ENCODE results near the gene CCR5.

CCR5 gene

DNA sequence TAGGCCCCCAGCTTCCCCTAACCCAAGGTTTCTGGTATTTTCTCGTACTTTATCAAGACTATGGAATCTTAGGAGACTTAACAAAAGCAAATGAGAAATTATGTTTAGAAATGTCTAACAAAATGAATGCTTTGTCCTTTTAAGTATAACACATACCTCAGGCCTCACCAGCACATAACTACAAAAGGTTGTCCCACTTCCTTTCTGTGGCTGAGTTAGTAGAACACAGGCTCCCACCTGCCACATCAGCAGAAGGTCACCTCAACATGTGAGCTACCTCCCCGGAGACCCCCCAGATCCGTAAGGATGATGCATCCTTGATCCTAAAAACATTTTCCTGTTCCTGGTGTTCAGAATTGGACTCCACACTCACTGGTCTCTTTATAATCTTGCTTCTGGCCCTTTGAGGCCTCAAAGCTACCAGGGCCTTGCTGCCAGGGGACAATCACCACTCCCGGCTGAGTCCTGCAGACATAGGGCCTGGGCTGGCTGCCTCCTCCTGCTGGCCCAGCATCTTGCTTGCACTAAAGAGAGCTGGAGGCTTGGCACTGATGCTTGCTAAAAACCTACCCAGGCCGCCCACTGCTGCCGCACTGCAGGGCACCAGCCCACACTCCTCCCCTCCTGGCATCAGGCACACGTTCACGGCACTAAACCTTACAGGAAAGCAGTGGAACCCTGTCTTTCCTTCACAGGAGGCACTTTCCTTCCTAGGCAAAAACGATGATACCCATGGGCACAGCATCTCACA is 39.2 kb downstream of the CCR5 start:
- peak; percentile 43 for DNase-seq

DNA sequence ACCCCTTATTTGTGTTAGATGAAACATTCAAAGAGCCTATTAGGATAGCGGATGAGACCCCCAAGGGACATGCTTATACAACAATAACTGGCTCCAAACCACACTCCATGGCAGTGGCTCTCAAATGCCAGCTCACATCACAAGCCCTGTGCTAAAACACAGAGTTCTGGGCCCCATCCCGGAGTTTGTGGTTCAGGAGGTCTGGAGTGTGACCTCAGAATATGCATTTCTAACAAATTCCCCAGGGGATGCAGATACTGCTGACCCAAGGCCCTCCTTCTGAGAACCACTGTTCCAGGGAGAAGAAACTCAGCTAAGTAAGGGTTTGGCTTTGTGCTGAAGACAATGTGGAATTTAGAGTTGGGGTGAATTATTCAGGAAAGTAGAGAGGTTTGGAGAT is 39.9 kb downstream of the CCR5 start:
- peak; percentile 9 for DNase-seq

DNA sequence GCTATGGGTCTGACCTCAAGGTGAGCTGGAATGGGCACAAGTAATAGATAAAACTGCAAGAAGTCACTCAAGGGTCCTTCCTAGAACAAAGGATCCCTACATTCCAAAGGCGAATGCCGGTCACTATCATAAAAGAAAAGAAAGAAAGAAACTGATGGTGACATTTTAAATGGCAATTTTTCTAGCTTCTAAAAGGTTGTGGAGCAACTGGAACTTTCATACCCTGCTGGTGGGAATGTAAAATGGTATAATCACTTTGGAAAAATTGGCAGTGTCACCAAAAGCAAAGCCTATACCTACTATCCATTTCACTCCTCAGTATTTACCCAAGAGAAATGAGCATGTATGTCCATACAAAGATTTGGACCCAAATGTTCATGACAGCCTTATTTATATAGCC is 40.5 kb downstream of the CCR5 start:
- DNase-seq: no peak

DNA sequence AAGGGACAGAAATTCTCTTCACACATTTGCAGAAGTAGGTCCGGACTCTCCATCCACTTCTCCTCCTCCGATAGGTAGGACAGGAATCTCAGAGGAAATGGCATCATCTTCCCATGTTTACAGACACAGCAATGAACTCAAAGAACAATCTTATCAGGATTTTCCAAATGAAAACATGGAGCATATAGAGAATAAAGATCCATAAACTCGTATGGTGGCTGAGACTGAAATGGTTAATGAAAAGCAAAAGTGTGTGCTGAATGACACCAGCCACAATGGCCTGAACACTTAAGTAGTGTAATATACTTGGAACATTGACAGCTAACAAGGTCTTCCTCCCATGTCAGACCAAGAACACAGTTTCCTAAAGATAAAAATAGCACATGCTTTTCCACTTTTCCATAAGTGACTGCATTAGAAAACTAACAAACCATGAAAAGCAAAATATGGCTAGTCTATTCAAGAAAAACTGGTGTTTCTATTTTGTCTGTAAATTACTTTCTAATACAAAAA is 42.1 kb downstream of the CCR5 start:
- DNase-seq: no peak

DNA sequence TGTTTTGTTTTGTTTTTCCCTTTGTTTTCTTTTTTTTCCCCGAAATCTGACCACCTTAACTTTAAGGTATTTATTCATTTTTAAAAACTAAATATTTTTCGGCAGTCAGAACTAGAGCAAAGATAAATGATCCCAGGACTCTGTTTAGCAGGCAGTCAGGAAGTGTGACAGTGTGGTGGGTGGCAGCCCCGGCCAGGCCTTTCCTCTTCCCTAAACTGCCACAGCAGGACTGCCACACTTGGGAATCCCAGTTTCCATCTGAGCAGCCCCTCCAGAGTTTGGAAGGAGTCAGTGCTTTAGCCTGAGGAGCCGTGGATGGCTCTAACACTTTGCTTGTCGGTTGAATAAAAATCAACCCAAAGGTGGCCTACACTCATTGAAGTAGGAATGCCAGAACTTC is 43.2 kb downstream of the CCR5 start:
- peak; percentile 20 for DNase-seq

DNA sequence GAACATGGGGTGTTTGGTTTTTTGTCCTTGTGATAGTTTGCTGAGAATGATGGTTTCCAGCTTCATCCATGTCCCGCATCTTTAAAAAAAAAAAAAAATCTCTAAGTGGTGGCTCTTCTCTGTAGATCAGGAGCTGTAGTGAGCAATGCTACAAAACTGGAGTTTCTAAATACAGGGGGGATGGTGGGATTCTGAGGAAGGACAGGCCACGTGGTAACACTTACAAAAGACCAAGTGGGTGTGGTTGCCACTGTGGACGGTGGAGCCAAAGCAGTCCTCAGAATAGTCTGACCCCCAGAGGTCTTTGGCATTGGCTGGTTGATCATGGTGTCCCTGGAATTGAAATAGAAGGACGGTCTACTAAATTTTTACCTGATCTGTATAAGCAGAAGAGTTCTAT is 44.0 kb downstream of the CCR5 start:
- DNase-seq: peak; percentile 24

DNA sequence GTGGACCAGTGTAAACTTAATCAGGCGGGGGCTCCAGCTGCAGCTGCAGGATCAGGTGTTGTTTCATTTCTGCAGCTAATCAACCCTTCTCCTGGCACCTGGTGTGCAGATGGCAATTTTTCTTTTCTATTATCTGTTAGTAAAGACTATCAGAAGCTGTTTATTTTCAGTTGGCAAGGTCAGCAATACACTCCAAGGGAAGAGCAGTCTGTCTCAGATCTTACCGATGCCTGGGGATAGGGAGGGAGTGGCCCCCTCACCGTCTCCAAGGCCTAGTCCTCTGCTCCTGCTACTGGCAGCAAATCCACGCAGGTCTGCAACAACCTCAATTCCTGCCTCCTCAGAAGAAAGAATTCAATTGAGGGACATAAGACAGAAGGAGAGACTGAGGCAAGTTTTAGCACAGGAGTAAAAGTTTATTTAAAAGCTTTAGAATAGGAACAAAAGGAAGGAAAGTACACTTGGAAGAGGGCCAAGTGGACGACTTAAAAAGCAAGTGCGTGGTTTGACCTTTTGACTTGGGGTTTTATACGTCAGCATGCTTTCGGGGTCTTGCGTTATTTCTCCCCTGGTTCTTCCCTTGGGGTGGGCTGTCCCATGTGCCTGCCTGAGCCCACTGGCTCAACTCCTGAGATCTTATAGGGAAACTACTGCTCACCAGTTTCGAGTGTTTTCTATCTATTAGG is 45.5 kb downstream of the CCR5 start:
- peak; percentile 30 for DNase-seq

DNA sequence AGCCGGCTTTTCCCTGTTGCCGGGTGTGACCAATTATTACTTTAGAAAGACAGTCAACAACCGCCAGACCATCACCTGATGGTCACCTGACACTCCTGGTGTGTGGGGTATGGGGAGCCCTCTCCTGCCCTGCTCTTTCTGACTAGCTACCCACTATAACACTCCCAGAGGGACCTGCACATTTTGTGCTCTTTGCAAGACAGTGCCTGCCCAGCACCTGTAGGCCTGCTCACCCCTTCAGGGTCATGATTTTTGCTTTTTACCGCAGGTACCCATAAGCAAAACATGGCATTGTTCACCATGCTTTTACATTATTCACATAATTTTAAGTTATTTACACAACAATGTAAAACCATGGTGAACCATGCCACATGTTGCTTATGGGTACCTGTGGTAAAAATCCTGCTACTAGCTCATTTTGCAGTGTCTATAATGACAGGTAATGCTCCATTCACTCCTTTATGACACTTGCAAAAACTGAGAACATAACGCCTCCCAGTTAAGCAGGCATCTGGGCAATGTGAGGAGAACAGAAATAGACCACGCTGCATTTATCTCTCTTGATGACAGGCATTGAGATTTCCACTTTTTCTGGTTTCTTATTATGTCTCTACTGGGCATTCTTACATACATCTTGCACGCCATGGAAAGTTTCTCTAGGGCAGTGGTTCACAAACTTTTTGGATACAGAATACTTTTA is 46.2 kb downstream of the CCR5 start:
- peak; percentile 32 for DNase-seq

DNA sequence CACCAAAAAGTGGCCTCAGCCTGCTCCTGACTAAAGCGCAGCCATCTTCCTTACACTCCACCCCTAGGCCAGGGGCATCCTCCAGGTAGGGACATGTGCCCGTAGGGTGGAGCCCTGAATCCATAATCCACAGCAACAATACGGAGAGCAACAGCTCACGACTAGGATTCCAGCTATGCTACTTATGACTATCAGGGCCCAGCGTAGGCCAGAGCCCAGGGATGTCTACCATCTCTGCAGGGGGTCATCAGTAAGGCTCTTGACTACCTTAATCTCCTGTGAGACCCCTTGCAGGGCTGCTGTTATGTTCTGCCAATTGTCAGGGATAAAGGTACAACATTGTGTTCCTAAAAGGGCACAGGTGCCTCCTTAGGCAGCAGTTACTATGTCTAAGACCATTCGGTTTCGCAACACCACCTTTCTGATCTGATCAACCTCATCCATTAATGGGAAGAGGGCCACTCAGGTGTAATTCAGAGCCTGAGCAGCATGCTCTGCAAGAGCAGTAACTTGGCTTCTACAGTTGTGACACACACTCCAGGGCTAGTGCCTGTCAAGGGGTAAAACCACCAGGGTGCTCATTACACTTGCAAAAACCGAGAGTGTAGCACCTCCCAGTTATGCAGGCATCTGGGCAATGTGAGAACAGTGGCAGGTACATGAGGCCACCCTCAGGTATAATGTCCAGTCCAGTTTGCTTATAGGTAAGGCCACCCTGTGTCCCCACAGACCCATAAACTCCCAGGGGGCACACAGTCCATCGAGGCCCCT is 47.3 kb downstream of the CCR5 start:
- peak; percentile 32 for DNase-seq

DNA sequence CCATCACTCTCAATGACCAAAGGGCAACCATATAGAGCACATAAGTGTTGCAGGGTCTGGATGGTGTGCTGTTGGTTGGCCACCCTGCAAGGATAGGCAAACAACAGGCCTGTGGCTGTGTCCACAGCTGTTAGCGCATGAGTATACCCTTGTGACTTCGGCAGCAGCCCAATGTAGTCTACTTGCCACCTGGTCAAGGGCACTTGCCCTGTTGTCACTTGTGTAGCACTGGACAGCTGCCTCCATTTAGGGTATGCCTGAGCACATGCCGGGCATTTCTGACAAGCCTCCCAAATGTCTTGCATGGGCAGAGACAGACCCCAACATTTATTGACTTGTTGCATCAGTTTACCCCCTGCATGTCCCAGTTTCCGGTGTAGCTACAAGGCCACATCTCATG is 49.1 kb downstream of the CCR5 start:
- DNase-seq: peak; percentile 21

DNA sequence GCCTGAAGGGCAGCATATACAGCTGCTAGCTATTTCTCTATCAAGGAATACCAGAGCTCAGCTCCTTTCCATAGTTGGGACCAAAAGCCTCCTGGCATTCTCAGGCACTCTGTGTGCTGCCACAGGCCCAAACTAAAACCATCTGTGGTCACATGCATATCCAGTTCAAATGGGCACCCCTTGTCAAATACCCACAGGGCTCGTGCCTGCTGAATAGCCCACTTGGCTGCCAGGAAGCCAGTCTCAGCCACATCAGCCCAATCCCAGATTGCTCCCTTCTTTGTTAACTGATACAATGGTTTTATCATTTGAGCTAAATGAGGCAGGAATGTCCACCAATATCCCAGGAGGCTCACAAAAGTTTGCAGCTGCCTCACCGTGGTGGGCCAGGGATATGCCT is 50.2 kb downstream of the CCR5 start:
- DNase-seq: no peak

DNA sequence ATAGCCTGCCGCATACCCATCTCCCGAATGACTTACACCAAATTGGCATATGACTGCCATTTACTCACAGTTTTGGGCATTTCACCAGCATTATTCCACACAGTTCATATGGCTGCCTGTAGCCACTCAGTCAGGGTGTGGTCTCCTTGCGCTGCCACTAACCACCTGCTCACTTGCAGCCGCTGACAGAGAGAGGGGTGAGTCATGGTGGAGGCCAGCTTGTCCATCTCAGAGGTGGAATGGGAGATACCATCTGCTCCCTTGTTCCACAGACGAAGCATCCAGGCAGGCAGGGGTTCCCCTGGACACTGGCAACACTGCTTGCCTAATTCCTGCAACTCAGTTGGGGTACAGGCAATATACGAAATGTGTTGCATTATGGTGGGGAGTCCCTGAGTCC is 51.9 kb downstream of the CCR5 start:
- peak; percentile 56 for DNase-seq

DNA sequence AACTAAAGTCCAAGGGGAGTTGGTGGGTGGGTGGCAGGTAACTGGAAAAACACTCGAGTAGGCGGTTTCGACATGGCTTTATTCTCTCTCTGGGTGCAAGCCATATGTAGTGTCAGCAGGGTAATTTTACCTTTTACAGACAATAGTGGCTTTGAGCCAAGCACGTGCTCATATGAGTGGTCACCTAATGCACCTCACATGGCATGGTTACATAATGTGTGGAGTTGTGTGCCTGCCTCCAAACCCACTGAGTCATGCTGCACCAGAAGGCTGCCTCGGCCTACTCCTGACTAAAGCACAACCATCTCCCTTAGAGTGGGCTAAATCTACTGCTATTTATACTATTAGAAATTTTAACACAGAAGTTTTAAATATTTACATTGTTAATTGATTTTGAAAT is 52.8 kb downstream of the CCR5 start:
- peak; percentile 39 for DNase-seq

Measured in islet precursor cell (in vitro differentiated cells).